ENCODE results near the gene SETD1B. TPM values are rescaled to one million over a fixed set of nuclear protein-coding genes. Genes with fewer than 3 reads are reported as not detected.

Gene SETD1B
- total RNA-seq, 2 donors from 2014 or later = 19.2 to 27.5 TPM

- Histone ChIP-seq H3K9me3 (no peaks in the 10 kb centered on the region), H3K4me3 (no peak overlapping the region), H3K27ac (no peak overlapping the region), H3K4me1 (replicated peaks) (peaks cover 16% of the 10 kb centered on the region), H3K27me3 (replicated peaks; ENCODE audit: insufficient read depth) (no peaks in the 10 kb centered on the region), H3K36me3 (peaks cover 5 to 19% of the 10 kb centered on the region in 2 donors)
- 69% methylated on average over 33 of the region's 33 CpGs for WGBS
- DNase-seq (ENCODE audit: low spot score) = no peak
- intact Hi-C loops (cut with DNase I) = loop anchor here (5.0 kb wide), 1 partner anchor 77 kb away; the partner anchor contains the start of gene PSMD9
- TF ChIP-seq POLR2AphosphoS5 (IDR thresholded peaks at IDR 0.05) = no peak
- no peak for TF ChIP-seq POLR2A (IDR thresholded peaks at IDR 0.05)
- TF ChIP-seq CTCF (IDR thresholded peaks at IDR 0.05) = no peak
These were observed 6.5 kb downstream of the SETD1B start for GRCh38 chr12:121810234-121810817.

DNA sequence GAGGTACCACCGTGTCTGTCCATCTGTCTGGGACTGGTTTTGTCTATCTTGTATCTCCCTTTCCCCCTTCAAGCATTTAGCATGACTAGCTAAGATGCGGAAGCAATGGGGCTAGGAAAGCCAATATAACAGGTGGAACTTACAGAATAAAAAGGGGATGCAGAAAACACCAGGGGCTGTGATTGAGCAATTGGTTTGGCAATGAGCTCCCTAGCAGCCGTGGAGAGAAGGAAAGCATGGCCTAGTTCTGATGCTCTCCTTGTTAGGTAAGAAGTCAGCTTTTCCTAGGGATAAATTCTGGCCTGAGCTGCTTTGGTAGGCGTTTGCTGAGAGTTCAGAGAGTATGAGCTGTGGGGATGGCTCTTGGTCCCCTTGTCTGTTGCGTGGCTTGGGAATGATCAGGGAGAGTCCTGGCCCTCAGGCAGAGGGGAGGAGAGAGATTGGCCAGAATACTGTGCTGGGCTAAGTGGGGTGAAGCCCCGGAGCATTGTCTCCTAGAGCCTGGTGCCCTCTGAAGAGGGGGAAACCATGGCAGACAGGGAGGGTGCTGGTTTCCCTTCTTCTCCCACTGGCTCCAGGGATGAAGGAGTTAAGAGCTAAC is 7.1 kb downstream of the SETD1B start:
- Histone ChIP-seq H3K27me3 (replicated peaks; ENCODE audit: insufficient read depth) (no peaks in the 10 kb centered on the region), H3K36me3 (peaks cover 5 to 19% of the 10 kb centered on the region in 2 donors), H3K27ac (peak overlapping the region; percentile 50 to 59), H3K4me1 (replicated peaks) (peaks cover 16% of the 10 kb centered on the region), H3K4me3 (peak overlapping the region; percentile 51 to 53), H3K9me3 (no peaks in the 10 kb centered on the region)
- no peak for DNase-seq (ENCODE audit: low spot score)
- intact Hi-C loops (cut with DNase I) = loop anchor here (1.0 to 5.0 kb wide), 2 partner anchors 16 to 76 kb away; partner anchors contain the start of gene PSMD9
- TF ChIP-seq POLR2AphosphoS5 (IDR thresholded peaks at IDR 0.05) = no peak
- no peak for TF ChIP-seq CTCF (IDR thresholded peaks at IDR 0.05)
- no peak for TF ChIP-seq POLR2A (IDR thresholded peaks at IDR 0.05)
- WGBS = 57% methylated on average over 6 of the region's 6 CpGs

GRCh38 chr12:121811434-121812319 is 7.9 kb downstream of the SETD1B start:
- Histone ChIP-seq H3K9me3 (no peaks in the 10 kb centered on the region), H3K27me3 (replicated peaks; ENCODE audit: insufficient read depth) (no peaks in the 10 kb centered on the region), H3K4me3 (peak overlapping the region; percentile 51 to 53), H3K36me3 (peaks cover 5 to 20% of the 10 kb centered on the region in 2 donors), H3K27ac (peak overlapping the region; percentile 50 to 59), H3K4me1 (replicated peaks) (peaks cover 16% of the 10 kb centered on the region)
- WGBS = 5% methylated on average over 46 of the region's 46 CpGs
- no peak for TF ChIP-seq POLR2A (IDR thresholded peaks at IDR 0.05)
- peak; percentile 97 to 99 (median 98) for TF ChIP-seq CTCF (IDR thresholded peaks at IDR 0.05)
- DNase-seq (ENCODE audit: low spot score) = peak; percentile 59
- intact Hi-C loops (cut with DNase I) = loop anchor here (1.0 to 5.0 kb wide), 2 partner anchors 16 to 76 kb away; partner anchors contain the start of gene PSMD9

DNA sequence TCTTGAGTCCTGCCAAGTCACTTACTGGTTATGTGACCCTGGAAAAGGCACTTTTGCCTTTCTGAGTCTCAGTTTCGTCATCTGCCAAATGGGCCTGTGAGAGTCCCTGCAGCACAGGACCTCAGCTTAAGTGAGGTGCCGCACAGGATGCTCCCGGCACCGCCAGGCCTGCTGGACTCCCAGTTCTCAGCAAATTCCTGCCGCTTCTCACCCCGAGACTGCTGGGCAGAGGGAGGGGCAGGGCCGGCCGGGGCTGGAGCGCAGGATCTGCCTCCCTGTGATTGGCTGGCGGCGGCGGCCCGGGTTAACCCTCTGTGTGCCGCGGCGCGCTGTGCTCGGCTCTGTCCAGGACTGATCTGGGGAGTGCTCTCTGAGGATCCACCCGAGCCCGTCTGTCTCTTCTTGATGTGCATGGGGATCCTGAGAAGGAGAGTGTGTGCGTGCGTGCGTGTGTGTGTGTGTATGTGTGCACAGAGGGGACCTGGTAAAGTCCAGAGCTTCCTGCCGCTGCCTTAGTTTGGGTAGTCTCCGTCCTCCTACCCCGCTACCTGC is 8.6 kb downstream of the SETD1B start:
- H3K4me1 ChIP-seq (replicated peaks) = peaks cover 12% of the 10 kb centered on the region
- 10% methylated on average over 26 of the region's 26 CpGs for WGBS
- peak overlapping the region; percentile 51 to 53 for H3K4me3 ChIP-seq
- peaks cover 5 to 27% of the 10 kb centered on the region in 2 donors for H3K36me3 ChIP-seq
- intact Hi-C loops (cut with DNase I) = loop anchor here (5.0 kb wide), 1 partner anchor 75 kb away; the partner anchor contains the start of gene PSMD9
- DNase-seq (ENCODE audit: low spot score) = peak; percentile 63
- no peaks in the 10 kb centered on the region for H3K9me3 ChIP-seq
- H3K27me3 ChIP-seq (replicated peaks; ENCODE audit: insufficient read depth) = no peaks in the 10 kb centered on the region
- H3K27ac ChIP-seq = peak overlapping the region; percentile 50 to 59
- TF ChIP-seq CTCF (IDR thresholded peaks at IDR 0.05) (no peak), POLR2AphosphoS5 (IDR thresholded peaks at IDR 0.05) (peak; percentile 62), POLR2A (IDR thresholded peaks at IDR 0.05) (no peak)

Measured in prostate gland (tissue), 2 donors.